Heart left ventricle (tissue), 16 donors: ENCODE data around the gene ZNF394. TPM values are rescaled to one million over a fixed set of nuclear protein-coding genes. Genes with fewer than 3 reads are reported as not detected.

Experiments used
- ATAC-seq, 4 donors: fragments of 200-7000 bp; cut with Tn5 transposase; one replicate each; pipeline ENCODE4 v1.9.1; 2020 to 2022; ENCODE audit warnings: moderate library complexity in 4 of 4, mild to moderate bottlenecking in 3 of 4, moderate number of reproducible peaks in 1 of 4
- DNase-seq, 5 donors: peaks; one replicate each; pipeline ENCODE4 v3.0.0-alpha.2; 2020
- H3K27ac ChIP-seq, 12 donors: fragments of 200-600 bp; sonication (generic) in 4 of 12; one replicate each; pipeline versions ENCODE4 v1.5.0 to v1.8.0; 2016 to 2022; ENCODE audit warnings: mild to moderate bottlenecking in 2 of 12
- H3K27me3 ChIP-seq, 9 donors: fragments of 200-600 bp; sonication (generic) in 2 of 9; one replicate each; pipeline versions ENCODE4 v1.5.1 to v1.8.0; 2016 to 2022; ENCODE audit warnings: mild to moderate bottlenecking in 3 of 9
- H3K36me3 ChIP-seq, 9 donors: fragments of 200-600 bp; sonication (generic) in 2 of 9; one replicate each; pipeline versions ENCODE4 v1.5.0 to v1.8.0; 2018 to 2022; ENCODE audit warnings: mild to moderate bottlenecking in 2 of 9
- H3K4me1 ChIP-seq, 12 donors: fragments of 200-600 bp; sonication (generic) in 4 of 12; one replicate each; pipeline versions ENCODE4 v1.5.0 to v1.8.0; 2016 to 2022; ENCODE audit warnings: mild to moderate bottlenecking in 3 of 12
- H3K4me3 ChIP-seq, 12 donors: fragments of 200-600 bp; sonication (generic) in 4 of 12; one replicate each; pipeline versions ENCODE4 v1.5.0 to v1.8.0; 2017 to 2022; ENCODE audit warnings: mild to moderate bottlenecking in 9 of 12, moderate library complexity in 4 of 12
- H3K9me3 ChIP-seq, 12 donors: fragments of 200-600 bp; sonication (generic) in 4 of 12; one replicate each; pipeline versions ENCODE4 v1.5.0 to v1.8.0; 2016 to 2022; ENCODE audit warnings: mild to moderate bottlenecking in 1 of 12
- CTCF ChIP-seq, 12 donors: fragments of 200-600 bp; sonication (generic) in 4 of 12; IDR thresholded peaks; one replicate each; pipeline versions ENCODE4 v1.5.0 to v1.8.0; 2018 to 2022; ENCODE audit warnings: antibody characterized with exemption in 12 of 12, mild to moderate bottlenecking in 5 of 12
- POLR2A ChIP-seq, 2 donors: fragments of 450-650 bp; IDR thresholded peaks; one replicate each; pipeline ENCODE4 v1.6.1; 2017; ENCODE audit warnings: antibody characterized with exemption in 2 of 2, mild to moderate bottlenecking in 2 of 2, moderate library complexity in 2 of 2
- WGBS, 4 donors: extraction: QIAGEN DNeasy Blood & Tissue Kit in 2 of 4; methylation state at CpG; one replicate each; pipeline versions ENCODE4 v1.1.5 to v1.1.7; 2013 to 2018; 5-methylcytosine and 5-hydroxymethylcytosine counted together
- intact Hi-C, 10 donors: fragments of 100-400 bp; cut with DNase I; formaldehyde crosslinking; loops; one replicate each; pipeline versions ENCODE4 v1.11.1 to v1.14.2; 2022
- polyA plus RNA-seq, 2 donors: library from polyadenylated mRNA; stranded (reverse); fragments of 200-250 nt; gene quantifications; one replicate each; pipeline ENCODE4 v1.2.3, GENCODE V29; 2013
- total RNA-seq, 9 donors: library from RNA; depleted of rRNA in 2 of 9; stranded (reverse); fragments of >200 nt in 2 of 9; fragmentation: NEBNext Ultra II Directional in 3 of 9; extraction: Animal tissue kit (Norgen Biotek cat#: 25700) in 3 of 9; gene quantifications; one replicate each; pipeline versions ENCODE4 v1.1.0 to v1.2.4, GENCODE V29; 2016 to 2023
- donor health status: ischemic (EF 13 %, LVEDD 7.1; RV severe dilation, severe dysfunction).
- donor health status: healthy with polysubstance abuse.
- donor health status: DM: no; HTN: yes; CAD: no.
- donor health status: DM: no; HTN: no; CAD: no.
- donor health status: ischemic (EF 25% LVEDD 6.9; RV normal size, moderate dysfunction).
- donor health status: ischemic (EF 25% LVEDD 5.7; RV mildly dilated, moderate dysfunction).
- donor health status: healthy.
- donor health status: DM: yes; HTN: yes; CAD: no.
- donor health status: ischemic (EF 35%, LVEDD 5.7; RV mildly dilated, moderate dysfunction).
- donor health status: nonischemic (EF 11% LVEDD 7.7; RV severe dilation, severe dysfunction).
- donor health status: DM: yes; HTN: yes; CAD: no.
- donor health status: PGD.
- donor health status: ischemic (EF 29% LVEDD 5.4; RV normal size, mild dysfunction).
- donor health status: nonischemic (EF 23%, LVEDD 6.1; RV moderate dilation, normal function).

ZNF394 gene
- total and polyA plus RNA-seq, 11 donors, result 12.4 to 23.0 (median 15.2) TPM

- H3K9me3 ChIP-seq, result no peaks in the 10 kb centered on the region
- DNase-seq (peak; percentile 98 to 99 (median 99)), ATAC-seq (peak; percentile 98 to 99 (median 98))
- 0 to 1% (median 1%) methylated on average over 43 to 56 of the region's 56 CpGs for WGBS, 4 donors
- intact Hi-C loops, result loop anchor here in 2 of 10 donors (1.0 to 2.0 kb wide), 2 partner anchors 28 kb away; partner anchors contain the start of gene ZNF394 (in 2 of the 2)
- H3K4me1 ChIP-seq, result peaks cover 0 to 25% (median 10%) of the 10 kb centered on the region in 12 donors
- H3K36me3 ChIP-seq, result peaks cover 0 to 6% (median 0%) of the 10 kb centered on the region in 9 donors
- H3K27ac ChIP-seq, result peak within 1 kb of the TSS; percentile 69 to 95 (median 86)
- TF ChIP-seq CTCF (IDR thresholded peaks at IDR 0.05) (peak in 1 of 12 donors; percentile 12), POLR2A (IDR thresholded peaks at IDR 0.05) (peak in 1 of 2 donors; percentile 59)
- no peaks in the 10 kb centered on the region for H3K27me3 ChIP-seq
- peak within 1 kb of the TSS; percentile 63 to 96 (median 82) for H3K4me3 ChIP-seq
Observed at GRCh38 chr7:99472561-99473314, 27.3 kb downstream of the ZNF394 start, which contains the start of gene ZNF789. Gene ZNF789, plus strand, starts transcription at chr7:99472890. Its CDS starts 3,567 bp downstream, at chr7:99476457.

GRCh38 chr7:99469381-99470065 lies 30.6 kb downstream of the ZNF394 start:
- ATAC-seq, result no peak

GRCh38 chr7:99468336-99468918 lies 31.7 kb downstream of the ZNF394 start:
- 79 to 89% (median 86%) methylated on average over 18 to 29 of the region's 29 CpGs for WGBS, 4 donors
- DNase-seq, result no peak
- no peaks in the 10 kb centered on the region for H3K27me3 ChIP-seq
- TF ChIP-seq CTCF (IDR thresholded peaks at IDR 0.05) (no peak), POLR2A (IDR thresholded peaks at IDR 0.05) (no peak)
- H3K9me3 ChIP-seq, result no peaks in the 10 kb centered on the region
- H3K4me3 ChIP-seq, result no peak overlapping the region
- intact Hi-C loops, result loop anchor here in 1 of 10 donors (5.0 kb wide), 1 partner anchor 34 kb away; the partner anchor contains the start of genes ZKSCAN5 and ZNF394
- H3K27ac ChIP-seq, result no peak overlapping the region
- peaks cover 0 to 9% (median 5%) of the 10 kb centered on the region in 9 donors for H3K36me3 ChIP-seq
- H3K4me1 ChIP-seq, result peaks cover 0 to 40% (median 21%) of the 10 kb centered on the region in 12 donors
- no peak for ATAC-seq

More at GRCh38 chr7:99469381-99470065, 30.6 kb downstream of the ZNF394 start:
- intact Hi-C loops, result loop anchor here in 1 of 10 donors (5.0 kb wide), 1 partner anchor 33 kb away; the partner anchor contains the start of genes ZKSCAN5 and ZNF394
- H3K4me1 ChIP-seq, result peaks cover 0 to 36% (median 19%) of the 10 kb centered on the region in 12 donors
- TF ChIP-seq CTCF (IDR thresholded peaks at IDR 0.05), result no peak
- no peak for TF ChIP-seq POLR2A (IDR thresholded peaks at IDR 0.05)
- no peaks in the 10 kb centered on the region for H3K9me3 ChIP-seq
- peak overlapping the region in 11 of 12 donors; percentile 49 to 89 (median 77) for H3K27ac ChIP-seq
- no peaks in the 10 kb centered on the region for H3K36me3 ChIP-seq
- peak overlapping the region in 11 of 12 donors; percentile 9 to 50 (median 37) for H3K4me3 ChIP-seq
- WGBS, 4 donors, result 38 to 53% (median 41%) methylated on average over 23 of the region's 23 CpGs
- DNase-seq, result no peak
- H3K27me3 ChIP-seq, result no peaks in the 10 kb centered on the region
